C4-2B (cell line): Measurements from ENCODE around the gene PMPCB.
A peak's percentile ranks its signal among the peaks of the same experiment; 100 is the strongest.

ENCODE experiments used
- H3K27ac ChIP-seq: fragments of 450-650 bp; 2 replicates; pipeline ENCODE4 v1.5.1; 2017
- CTCF ChIP-seq: fragments of 450-650 bp; conservative IDR thresholded peaks from 2 replicates; pipeline ENCODE4 v1.5.1; 2017; ENCODE audit warnings: mild to moderate bottlenecking
- ZFX ChIP-seq: fragments of 450-650 bp; IDR thresholded peaks from 2 replicates; pipeline ENCODE4 v1.6.1; 2017

Gene PMPCB

GRCh38 chr7:103344453-103345149 is 47.4 kb downstream of the PMPCB start, which contains the start of gene DNAJC2:
Gene DNAJC2, minus strand, starts transcription at chr7:103344767. Its CDS starts 145 bp downstream, at chr7:103344622.
- TF ChIP-seq ZFX (peak; percentile 38), CTCF (no peak)
- H3K27ac ChIP-seq, result peak within 1 kb of the TSS; percentile 98

- TF ChIP-seq ZFX (no peak), CTCF (no peak)
- H3K27ac ChIP-seq, result no peak overlapping the region
These were observed 49.2 kb downstream of the PMPCB start for GRCh38 chr7:103346396-103346795.

GRCh38 chr7:103347507-103348267 is 50.5 kb downstream of the PMPCB start, which contains the start of gene PSMC2:
Gene PSMC2, plus strand, starts transcription at chr7:103347643. Its CDS starts 69 bp downstream, at chr7:103347712.
- peak within 1 kb of the TSS; percentile 94 for H3K27ac ChIP-seq
- peak; percentile 98 for TF ChIP-seq ZFX
- no peak for TF ChIP-seq CTCF

GRCh38 chr7:103348452-103348851 is 51.2 kb downstream of the PMPCB start:
- TF ChIP-seq ZFX, result no peak
- no peak for TF ChIP-seq CTCF
- H3K27ac ChIP-seq, result peak overlapping the region; percentile 94

- H3K27ac ChIP-seq, result no peak overlapping the region
- no peak for TF ChIP-seq ZFX
- TF ChIP-seq CTCF, result no peak
These were observed 51.7 kb downstream of the PMPCB start for GRCh38 chr7:103348959-103349358.

- no peak overlapping the region for H3K27ac ChIP-seq
- no peak for TF ChIP-seq ZFX
These were observed 52.6 kb downstream of the PMPCB start for GRCh38 chr7:103349805-103350204.
